ENCODE measurements around the gene PKHD1. TPM values are rescaled to one million over a fixed set of nuclear protein-coding genes. Genes with fewer than 3 reads are reported as not detected.

The PKHD1 gene
- polyA plus RNA-seq, 1 experiment, result not detected

- POLR2A ChIA-PET, result no interaction called here
- H3K4me3 ChIP-seq (ENCODE audit: low read depth, low read length), result no peak overlapping the region
- H3K27ac ChIP-seq (ENCODE audit: low read depth, low read length), result peak overlapping the region; percentile 2
- CTCF ChIA-PET, result no interaction called here
- H3K9me3 ChIP-seq (ENCODE audit: control insufficient read depth, insufficient read depth, low read length), result no peaks in the 10 kb centered on the region
- TF ChIP-seq CTCF (IDR thresholded peaks at IDR 0.05; ENCODE audit: low read depth, low read length), result no peak
- DNase-seq (ENCODE audit: low read depth, low spot score), result no peak
- no peaks in the 10 kb centered on the region for H3K27me3 ChIP-seq (ENCODE audit: control insufficient read depth, insufficient read depth, low read length)
Observed at GRCh38 chr6:52116605-52116948, 29.2 kb upstream of the PKHD1 start.

- no peaks in the 10 kb centered on the region for H3K9me3 ChIP-seq (ENCODE audit: control insufficient read depth, insufficient read depth, low read length)
- no peak overlapping the region for H3K27ac ChIP-seq (ENCODE audit: low read depth, low read length)
- ChIA-PET POLR2A (no interaction called here), CTCF (no interaction called here)
- H3K27me3 ChIP-seq (ENCODE audit: control insufficient read depth, insufficient read depth, low read length), result no peaks in the 10 kb centered on the region
- TF ChIP-seq CTCF (IDR thresholded peaks at IDR 0.05; ENCODE audit: low read depth, low read length), result no peak
- no peak for DNase-seq (ENCODE audit: low read depth, low spot score)
- no peak overlapping the region for H3K4me3 ChIP-seq (ENCODE audit: low read depth, low read length)
Observed at GRCh38 chr6:52115891-52116604, 28.6 kb upstream of the PKHD1 start.

- no peak for DNase-seq (ENCODE audit: low read depth, low spot score)
- no peak overlapping the region for H3K4me3 ChIP-seq (ENCODE audit: low read depth, low read length)
- CTCF ChIA-PET, result no interaction called here
- H3K27me3 ChIP-seq (ENCODE audit: control insufficient read depth, insufficient read depth, low read length), result no peaks in the 10 kb centered on the region
- H3K27ac ChIP-seq (ENCODE audit: low read depth, low read length), result no peak overlapping the region
- no peaks in the 10 kb centered on the region for H3K9me3 ChIP-seq (ENCODE audit: control insufficient read depth, insufficient read depth, low read length)
- POLR2A ChIA-PET, result no interaction called here
- TF ChIP-seq CTCF (IDR thresholded peaks at IDR 0.05; ENCODE audit: low read depth, low read length), result no peak
Observed at GRCh38 chr6:52115145-52115741, 27.8 kb upstream of the PKHD1 start.

- no peak for TF ChIP-seq CTCF (IDR thresholded peaks at IDR 0.05; ENCODE audit: low read depth, low read length)
- H3K4me3 ChIP-seq (ENCODE audit: low read depth, low read length), result no peak overlapping the region
- DNase-seq (ENCODE audit: low read depth, low spot score), result no peak
- CTCF ChIA-PET, result no interaction called here
- POLR2A ChIA-PET, result no interaction called here
- H3K27me3 ChIP-seq (ENCODE audit: control insufficient read depth, insufficient read depth, low read length), result no peaks in the 10 kb centered on the region
- no peak overlapping the region for H3K27ac ChIP-seq (ENCODE audit: low read depth, low read length)
- no peaks in the 10 kb centered on the region for H3K9me3 ChIP-seq (ENCODE audit: control insufficient read depth, insufficient read depth, low read length)
Observed at GRCh38 chr6:52109171-52109571, 21.8 kb upstream of the PKHD1 start.

- H3K4me3 ChIP-seq (ENCODE audit: low read depth, low read length), result no peak overlapping the region
- ChIA-PET CTCF (no interaction called here), POLR2A (no interaction called here)
- no peak for TF ChIP-seq CTCF (IDR thresholded peaks at IDR 0.05; ENCODE audit: low read depth, low read length)
- H3K9me3 ChIP-seq (ENCODE audit: control insufficient read depth, insufficient read depth, low read length), result no peaks in the 10 kb centered on the region
- H3K27ac ChIP-seq (ENCODE audit: low read depth, low read length), result no peak overlapping the region
- no peak for DNase-seq (ENCODE audit: low read depth, low spot score)
- H3K27me3 ChIP-seq (ENCODE audit: control insufficient read depth, insufficient read depth, low read length), result no peaks in the 10 kb centered on the region
Observed at GRCh38 chr6:52108128-52108527, 20.7 kb upstream of the PKHD1 start.
